HEK293T (cell line): ENCODE measurements around the gene RIMS1.

Source experiments
- BHLHE40 ChIP-seq: fragments of 450-650 bp; IDR thresholded peaks from 2 replicates; pipeline ENCODE4 v1.6.1; 2016; ENCODE audit warnings: mild to moderate bottlenecking, moderate library complexity, borderline replicate concordance
- ELF4 ChIP-seq: fragments of 450-650 bp; IDR thresholded peaks from 2 replicates; pipeline ENCODE4 v1.6.1; 2017; ENCODE audit warnings: antibody characterized with exemption
- FOXA1 ChIP-seq: fragments of 450-650 bp; IDR thresholded peaks from 2 replicates; pipeline ENCODE4 v1.6.1; 2016; ENCODE audit warnings: mild to moderate bottlenecking
- FOXM1 ChIP-seq: fragments of 450-650 bp; IDR thresholded peaks from 2 replicates; pipeline ENCODE4 v1.6.1; 2017; ENCODE audit warnings: mild to moderate bottlenecking, borderline replicate concordance
- PKNOX1 ChIP-seq: fragments of 450-650 bp; IDR thresholded peaks from 2 replicates; pipeline ENCODE4 v1.6.1; 2016
- SP1 ChIP-seq: fragments of 450-650 bp; IDR thresholded peaks from 2 replicates; pipeline ENCODE4 v1.6.1; 2017
- SUZ12 ChIP-seq: fragments of 450-650 bp; IDR thresholded peaks from 2 replicates; pipeline ENCODE4 v1.6.1; 2016; ENCODE audit warnings: mild to moderate bottlenecking
- TARDBP ChIP-seq: fragments of 450-650 bp; IDR thresholded peaks from 2 replicates; pipeline ENCODE4 v1.6.1; 2016
- ZNF384 ChIP-seq: fragments of 450-650 bp; IDR thresholded peaks from 2 replicates; pipeline ENCODE4 v1.6.1; 2016

GRCh38 chr6:72238900-72239299, 352.6 kb downstream of the RIMS1 start:
- no peak for TF ChIP-seq TARDBP
- TF ChIP-seq BHLHE40 = no peak
- no peak for TF ChIP-seq SP1
- no peak for TF ChIP-seq SUZ12
- no peak for TF ChIP-seq ZNF384
- no peak for TF ChIP-seq PKNOX1
- no peak for TF ChIP-seq FOXM1
- no peak for TF ChIP-seq FOXA1
- no peak for TF ChIP-seq ELF4
